HG03060 (cell line): ENCODE measurements around the gene MEGF9.
A peak's percentile ranks its signal among the peaks of the same experiment; 100 is the strongest.

Source experiments
- ATAC-seq: cut with Tn5 transposase; IDR thresholded peaks from one replicate; pipeline ENCODE4 v1.9.1; 2021; ENCODE audit warnings: low read depth, moderate number of reproducible peaks; ENCODE audit not compliant: unreplicated experiment

The MEGF9 gene

DNA sequence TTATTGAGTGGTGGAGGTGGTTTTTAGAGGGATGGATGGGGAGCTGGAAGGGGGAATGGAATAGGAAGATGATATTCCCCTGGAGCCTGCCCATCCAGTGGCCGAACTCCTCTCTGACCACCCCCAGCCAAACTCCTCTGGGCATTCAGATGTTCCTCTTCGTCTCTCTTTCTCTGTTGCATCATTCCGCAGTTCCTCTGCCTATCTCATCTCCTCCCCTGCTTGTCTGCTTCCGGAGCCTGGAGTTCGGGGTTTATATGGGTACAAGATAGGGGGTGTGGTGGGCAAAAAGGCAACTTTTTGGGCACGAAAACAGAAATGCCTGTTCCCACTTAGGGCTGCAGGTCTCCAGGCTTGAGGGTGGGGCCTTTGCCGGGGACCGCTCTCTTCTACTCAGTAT lies 122.1 kb downstream of the MEGF9 start:
- ATAC-seq: no peak

DNA sequence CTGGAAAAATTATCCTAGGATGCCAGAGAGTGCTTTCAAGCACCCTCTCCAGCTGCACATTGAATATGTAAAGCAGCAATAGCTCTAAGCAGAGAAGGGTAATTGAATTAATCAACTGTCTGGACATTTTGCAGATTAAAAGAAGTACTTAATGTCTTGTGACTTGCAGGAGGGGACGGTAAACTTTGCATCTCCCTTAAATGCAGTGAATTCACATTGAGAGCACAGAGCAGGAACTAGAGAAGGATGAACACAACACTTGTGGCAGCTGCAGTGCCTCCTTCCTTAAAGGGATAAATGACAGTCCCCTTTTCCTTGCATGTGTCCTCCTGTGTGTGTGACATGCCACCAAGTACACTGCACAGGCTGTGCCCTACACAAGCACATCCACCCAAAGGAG lies 126.9 kb downstream of the MEGF9 start:
- no peak for ATAC-seq

DNA sequence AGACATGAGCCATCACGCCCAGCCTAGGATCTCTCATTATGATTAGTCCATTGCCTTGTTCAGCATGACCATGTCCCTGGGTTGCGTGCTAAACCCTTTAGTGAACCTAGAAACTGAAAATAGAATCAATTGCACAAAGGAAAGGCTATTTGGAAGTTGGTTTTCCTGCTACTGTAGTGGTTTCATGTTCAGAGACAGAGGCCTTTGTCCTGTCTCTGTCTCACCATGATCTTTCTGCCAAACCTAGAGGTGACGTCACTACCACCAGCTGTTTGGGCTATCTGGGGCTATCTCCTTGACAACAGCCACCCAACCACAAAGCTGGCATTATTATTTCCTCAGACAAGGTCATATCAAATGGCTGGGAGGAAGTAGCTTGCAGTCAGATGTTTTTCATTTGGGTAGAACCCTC lies 130.3 kb downstream of the MEGF9 start:
- ATAC-seq: peak; percentile 46

DNA sequence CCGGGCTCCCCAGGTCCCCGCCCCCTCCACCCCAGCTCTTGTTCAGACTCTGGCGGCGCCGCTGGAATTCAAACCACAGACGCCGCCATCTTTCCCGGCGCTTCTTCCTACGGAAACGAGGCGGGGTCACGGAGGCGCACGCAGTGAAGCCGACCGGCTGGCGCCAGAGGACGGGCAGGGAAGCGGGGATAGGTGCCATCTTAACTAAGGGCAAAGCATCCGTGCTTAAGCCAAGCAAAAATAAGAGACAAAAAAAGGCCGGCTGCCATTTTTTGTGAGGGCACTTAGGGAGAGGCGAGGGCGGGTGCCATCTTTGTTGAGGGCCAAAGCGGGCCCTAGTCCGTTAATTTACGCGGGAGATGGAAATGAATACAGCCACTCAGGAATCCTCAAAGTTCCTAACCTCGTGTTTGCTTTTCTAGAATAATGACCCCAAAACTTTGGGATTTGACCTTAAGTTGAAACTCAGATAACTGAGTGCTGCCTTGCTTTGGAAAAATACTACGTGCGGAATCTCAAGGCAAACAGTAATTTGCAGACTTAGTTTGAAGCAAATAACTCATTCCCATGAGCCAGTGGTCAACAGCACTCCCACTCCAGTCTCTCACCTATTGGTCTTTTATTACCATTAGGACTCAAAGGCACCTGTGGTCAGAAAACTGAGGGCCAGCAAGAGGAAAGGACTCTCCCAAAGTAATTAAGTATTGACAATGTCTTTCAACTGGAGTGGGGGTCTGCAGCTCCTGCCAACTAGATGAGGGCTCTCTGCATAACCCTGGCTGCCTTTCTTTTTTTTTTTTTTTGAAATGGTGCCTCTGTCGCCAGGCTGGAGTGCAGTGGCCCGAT lies 134.0 kb downstream of the MEGF9 start, which contains the start of gene CDK5RAP2:
TSS of gene CDK5RAP2 (minus strand) at position 117 of the 846 bp plus-strand sequence. CDS start 189 bp downstream, outside the sequence.
- ATAC-seq: peak; percentile 74

DNA sequence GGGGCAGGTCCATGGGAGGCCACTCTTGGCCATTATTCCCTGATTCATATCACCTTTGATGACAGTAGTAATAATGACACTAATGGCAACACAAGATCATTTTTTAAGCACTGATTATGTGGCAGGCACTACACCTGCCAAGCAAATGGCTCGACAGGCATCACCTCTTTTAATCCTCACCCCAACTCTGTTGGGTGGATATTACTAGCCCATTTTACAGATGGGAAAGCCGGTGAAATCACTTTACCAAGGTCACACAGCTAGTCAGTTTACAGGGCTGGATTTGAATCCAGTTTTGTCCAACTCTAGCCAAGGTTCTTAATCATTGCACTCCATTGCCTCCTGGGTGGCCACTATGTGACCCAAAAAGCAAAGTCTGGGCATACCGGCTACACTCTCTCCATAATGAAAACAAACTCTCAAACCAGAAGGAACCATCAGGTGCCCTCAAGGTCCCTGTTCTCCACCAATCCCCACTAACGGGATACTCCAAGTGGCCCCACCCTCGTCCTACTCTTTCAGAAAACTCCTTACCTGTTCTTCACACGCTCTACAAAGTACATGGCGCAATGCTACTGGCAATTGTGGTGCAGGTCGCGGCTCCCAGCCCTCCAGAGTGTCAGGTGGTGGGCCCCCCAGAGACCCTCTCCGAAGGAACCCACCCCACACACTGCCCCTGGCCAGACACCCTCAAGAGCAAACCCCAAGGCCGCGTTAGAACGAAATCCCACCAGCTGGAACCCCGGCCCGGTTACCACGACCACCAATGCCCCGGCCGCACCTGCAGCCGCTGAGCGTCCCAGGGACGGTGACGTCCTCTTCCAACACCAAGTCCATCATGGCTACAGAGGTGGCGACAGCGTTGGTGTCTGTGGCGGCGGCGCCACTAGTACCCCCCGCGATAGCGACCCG lies 134.9 kb downstream of the MEGF9 start:
- peak; percentile 11 for ATAC-seq

DNA sequence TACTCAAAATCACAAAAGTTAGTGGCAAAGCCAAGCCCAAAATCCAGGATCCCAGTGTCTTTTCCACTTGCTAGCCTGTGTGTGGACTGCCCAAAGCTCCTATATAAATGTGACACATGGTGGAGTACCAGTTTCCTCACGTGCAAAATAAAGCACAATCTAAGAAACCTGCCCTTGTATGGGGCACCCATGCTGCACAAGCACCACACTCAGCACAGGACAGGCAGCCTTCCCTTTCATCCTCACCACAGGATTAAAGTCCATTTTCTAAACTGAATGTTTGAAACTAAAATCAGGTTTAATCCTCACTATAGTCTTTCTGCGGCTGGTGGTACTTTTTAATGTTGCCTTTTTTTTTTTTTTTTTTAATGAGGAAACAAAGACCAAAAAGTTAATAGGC lies 139.8 kb downstream of the MEGF9 start:
- no peak for ATAC-seq

DNA sequence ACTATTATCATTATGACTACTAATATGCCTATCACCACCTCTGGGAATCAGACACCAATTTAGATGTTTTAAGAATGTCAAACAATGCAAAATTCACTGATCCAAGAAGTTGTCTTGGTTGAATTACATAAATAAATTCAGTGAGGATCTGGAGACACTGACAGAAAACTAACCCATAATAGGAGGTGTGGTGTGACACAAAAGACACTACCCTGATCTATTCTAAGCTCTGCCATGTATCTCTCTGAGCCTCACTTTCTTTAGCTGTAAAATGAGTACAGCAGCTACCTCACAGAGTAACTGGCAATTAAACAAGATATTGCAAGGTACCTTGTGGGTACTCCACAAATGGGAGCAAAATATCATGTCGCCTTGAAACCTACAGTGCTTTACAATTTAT lies 141.8 kb downstream of the MEGF9 start:
- no peak for ATAC-seq

DNA sequence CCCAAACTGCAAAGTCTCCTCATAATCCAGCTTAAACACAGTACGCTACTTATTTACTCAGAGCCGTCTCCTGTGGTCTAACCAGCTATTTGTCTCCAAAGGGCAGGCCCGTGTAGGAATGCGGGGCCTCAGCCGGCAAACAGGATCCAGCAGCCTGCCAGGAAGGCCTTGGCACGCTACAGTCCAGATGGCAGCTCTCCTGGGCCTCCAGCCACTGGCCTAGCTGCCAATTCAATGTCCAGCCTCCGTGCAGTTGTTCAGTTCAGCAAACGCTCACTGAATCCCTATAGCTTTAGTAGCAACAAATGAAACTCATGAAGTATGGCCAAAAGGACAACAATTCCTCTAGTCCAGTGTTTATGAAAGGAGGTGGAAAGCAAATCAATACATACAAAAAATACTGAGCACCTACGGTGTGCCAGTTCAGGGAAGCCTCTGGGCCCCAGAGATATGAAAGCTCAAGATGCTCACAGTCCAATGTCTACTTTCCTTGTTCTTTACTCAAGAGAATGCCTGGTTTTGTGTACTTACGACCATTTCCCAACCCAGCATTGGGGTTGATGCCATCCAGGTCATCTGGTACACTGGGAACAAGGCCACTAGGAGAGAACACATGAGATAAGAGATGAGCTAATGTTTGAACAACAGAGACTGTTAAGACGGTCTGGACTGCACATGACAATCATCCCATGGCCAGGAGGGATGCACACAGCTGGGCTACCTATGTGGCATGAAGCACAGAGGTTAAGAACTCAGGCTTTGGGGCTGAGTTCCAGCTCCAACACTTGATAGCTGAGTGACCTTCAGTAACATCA lies 142.6 kb downstream of the MEGF9 start:
- no peak for ATAC-seq

DNA sequence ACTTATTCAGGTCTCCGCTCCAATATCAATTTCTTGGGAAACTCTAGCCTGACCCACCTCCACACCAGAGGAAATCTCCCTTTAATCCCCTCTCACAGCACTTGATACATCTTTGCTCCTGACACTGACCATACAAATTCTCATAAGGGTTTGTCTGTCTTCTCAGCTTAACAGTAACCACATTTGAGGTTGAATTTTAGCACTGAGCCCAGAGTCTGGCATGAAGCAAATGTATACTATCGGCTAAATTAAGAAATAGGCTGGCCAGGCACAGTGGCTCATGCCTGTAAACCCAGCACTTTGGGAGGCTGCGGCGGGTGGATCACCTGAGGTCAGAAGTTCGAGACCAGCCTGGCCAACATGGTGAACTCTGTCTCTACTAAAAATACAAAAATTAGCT lies 144.0 kb downstream of the MEGF9 start:
- no peak for ATAC-seq

DNA sequence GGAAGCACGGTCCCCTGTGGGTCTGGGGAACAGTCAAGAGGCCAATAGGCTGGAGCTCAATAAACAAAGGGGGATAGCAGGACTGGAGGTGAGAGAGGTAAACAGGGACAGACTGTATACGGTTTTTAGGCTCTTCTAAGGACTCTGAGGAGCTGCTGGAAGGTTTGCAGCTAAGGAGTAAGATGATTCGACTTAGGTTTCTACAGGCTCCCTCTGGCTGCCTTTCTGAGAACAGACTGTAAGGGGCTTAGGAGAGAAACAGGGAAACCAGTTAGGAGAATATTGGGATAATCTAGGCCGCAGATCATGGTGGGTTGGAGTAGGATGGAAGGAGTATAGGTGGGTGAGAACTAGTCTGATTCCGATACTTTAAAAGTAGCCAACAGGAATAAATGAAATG lies 144.7 kb downstream of the MEGF9 start:
- ATAC-seq: no peak

DNA sequence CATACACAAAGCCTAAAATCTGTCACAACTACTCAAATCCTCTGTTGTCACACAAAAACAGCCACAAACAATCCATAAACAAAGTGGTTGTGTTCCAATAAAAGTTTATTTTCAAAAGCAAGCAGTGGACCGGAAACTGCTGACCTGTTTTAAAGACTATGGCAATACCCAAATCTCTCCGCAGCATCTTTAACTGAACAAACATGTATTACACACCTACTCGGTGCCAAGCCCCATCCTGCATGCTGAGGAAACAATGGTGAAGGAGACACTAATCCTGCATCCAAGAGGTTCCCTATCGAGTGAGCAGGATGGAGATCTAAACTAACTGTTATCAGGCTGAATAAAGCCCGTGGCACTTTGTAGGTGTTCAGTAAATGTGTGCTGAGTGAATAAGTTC lies 145.5 kb downstream of the MEGF9 start:
- ATAC-seq: no peak

DNA sequence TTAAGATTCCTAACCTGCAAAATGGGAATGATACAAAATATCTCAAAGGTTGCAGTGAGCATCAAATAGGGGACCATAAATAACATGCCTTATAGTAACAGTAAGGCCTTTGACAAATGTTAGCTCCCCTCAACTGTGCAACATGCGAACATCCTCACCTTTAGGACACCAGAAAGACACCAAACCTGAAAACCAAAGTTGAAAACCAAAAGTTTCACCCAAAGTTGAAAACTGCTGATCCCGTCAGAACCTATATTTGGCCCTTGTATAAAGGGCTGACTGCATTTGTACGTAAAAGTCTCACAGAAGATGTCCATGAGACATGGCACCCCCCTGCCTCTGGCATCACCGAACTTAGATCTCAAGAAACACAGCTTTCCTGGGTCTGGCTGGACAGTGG lies 146.4 kb downstream of the MEGF9 start:
- no peak for ATAC-seq

DNA sequence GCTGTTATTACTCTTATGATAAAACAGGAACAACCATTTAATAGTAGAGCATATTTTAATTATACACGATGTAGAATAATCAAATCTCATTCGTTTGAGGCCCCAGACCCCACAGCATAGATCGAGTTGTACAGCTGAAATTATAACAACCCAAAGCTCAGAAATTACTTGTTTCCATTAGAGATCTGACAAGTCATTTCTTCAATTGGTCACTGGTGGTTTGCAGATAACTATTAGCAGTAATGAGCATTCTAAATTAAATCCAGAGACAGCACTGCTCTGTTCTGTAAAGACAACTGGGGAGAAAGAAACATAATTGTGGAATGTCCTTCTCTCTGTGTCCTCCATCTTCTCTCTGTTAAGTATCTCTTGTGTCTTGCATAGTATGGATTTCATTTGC lies 147.2 kb downstream of the MEGF9 start:
- ATAC-seq: no peak

DNA sequence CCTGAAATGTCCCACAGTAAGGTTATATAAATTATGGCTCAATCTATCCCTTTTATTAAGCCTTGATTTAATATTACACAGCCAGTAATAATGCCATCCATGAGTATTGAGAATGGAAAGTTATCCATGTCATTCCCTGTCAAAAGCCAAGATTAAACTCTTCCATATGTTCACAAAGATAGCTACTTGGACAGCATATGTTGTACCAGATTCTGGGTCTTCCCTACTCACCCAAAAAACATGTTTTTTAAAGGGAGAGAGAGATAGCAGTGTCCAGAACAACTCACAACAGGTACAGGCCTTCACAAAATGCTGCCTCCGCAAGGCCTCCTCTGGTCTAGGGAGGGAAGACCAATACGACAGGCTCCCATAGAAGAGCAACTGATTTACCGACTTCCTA lies 149.7 kb downstream of the MEGF9 start:
- ATAC-seq: no peak

DNA sequence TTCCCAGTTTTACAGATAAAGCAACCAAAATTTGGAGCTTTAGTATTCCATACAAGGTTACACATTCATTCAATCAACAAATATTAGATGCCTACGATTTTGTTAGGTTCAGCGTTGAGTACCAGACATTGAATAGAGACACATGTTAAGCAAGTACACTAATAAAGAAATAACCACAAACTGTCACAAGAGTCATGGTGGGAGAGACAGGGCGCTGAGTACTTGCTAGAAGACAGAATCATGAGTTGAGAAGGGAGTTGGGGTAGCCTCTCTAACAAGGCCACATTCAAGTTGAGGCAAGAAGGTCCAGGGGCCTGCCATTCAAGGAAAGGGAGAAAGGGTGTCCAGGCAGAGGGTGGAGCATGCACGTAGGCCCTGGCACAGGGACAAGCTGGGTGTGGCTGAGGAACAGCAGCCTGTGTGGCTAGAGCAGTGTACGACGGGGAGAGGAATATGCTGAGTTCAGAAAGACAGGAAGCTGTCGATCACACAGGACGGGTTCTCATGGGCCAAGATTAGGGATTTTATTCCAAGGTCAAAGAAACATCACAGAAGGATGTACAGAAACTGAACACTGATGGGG lies 151.3 kb downstream of the MEGF9 start:
- ATAC-seq: no peak

DNA sequence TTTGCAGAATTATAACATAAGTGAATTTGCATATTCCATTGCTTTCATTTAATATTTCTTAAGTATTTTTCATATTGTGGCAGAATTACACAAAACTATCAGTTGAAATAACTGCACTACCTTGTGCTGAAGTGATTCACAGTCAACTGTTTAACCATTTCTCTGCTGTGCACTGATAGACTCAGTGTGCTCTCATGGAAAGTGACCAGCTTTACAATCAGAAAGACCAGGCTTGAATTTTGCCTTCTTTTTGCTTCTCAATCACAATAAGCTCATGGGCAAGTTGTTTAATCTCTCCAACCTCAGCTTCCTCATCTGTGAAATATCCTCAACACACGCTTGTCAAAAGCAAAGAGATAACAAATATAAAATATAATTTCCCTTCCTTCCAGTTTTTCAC lies 152.6 kb downstream of the MEGF9 start:
- no peak for ATAC-seq

DNA sequence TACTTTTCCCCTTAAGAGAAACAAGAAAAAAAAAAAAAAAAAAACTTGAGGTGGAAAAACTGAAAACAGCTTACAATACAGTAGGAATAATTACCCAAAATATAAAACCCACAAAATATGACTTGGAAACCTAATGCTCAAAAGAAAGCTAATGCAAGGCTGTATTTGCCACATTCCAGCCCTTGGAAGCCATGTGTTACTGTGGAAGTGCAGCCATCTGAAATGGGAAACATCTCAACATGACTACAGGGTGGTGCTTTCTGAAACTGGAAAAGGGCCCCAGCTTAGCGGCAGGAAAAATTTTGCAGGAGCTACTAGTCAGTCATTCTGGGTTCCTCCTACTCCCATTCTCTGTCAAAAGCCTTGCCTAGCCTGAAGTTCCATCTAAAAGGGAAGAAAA lies 154.7 kb downstream of the MEGF9 start:
- no peak for ATAC-seq

DNA sequence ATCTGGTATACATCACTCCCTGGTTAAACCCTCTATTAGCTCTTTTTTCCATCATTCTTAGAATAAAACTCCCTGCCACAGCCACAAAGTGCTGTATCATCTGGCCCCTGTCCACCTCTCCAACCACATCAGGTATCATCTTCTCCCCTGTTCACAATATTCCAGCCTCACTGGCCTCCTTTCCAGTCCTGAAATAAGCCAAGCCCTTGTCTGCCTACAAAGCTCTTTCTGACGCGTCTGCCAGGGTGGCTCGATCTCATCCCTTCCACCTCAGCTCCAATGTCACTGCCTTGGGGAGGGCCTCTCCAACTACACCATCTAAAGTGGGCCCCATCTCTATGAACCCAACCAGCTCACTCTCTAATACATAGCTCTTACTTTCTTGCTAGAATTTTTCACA lies 155.8 kb downstream of the MEGF9 start:
- no peak for ATAC-seq

DNA sequence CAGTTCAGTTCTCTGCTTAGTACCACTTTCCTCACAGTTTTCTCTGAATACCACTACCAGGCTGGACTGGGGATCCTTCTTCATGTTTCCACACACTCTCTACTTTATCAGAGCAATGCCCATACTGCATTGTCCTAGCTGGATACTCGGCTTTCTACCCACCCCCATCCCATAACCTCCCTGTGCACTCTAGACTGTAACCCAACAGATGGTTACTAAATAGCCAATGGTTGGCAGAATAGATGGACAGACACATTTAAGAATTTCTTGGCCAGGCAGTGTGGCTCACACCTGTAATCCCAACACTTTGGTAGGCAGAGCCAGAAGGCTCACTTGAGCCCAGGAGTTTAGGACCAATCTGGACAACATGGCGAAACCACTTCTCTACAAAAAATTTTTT lies 157.1 kb downstream of the MEGF9 start:
- ATAC-seq: no peak

DNA sequence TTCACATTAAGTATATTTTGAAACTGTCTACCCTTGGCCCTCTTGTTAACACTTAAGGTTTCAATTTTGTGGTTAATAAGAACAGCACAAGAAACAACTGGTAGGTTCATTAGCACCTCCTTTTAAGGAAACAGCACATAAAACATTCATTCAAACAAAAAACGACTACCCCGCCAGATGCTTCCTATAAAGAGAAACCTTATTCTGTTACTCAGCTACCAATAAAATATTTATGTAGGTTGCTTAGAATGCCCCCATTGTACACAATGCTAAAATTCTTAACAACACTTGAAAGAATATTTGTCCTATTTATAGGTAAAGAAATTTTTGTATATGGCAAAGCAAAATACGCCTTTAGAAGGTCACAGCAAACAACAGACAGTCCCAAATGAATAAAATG lies 157.5 kb downstream of the MEGF9 start:
- no peak for ATAC-seq
